ENCODE data around the gene ELOB. TPM values are rescaled to one million over a fixed set of nuclear protein-coding genes. Genes with fewer than 3 reads are reported as not detected.

The ELOB gene
- total and polyA plus RNA-seq, 2 of the 8 experiments (the other 6 are each of a cell fraction or from before 2014, with no cell fraction given) = 237 to 1,357 TPM

DNA sequence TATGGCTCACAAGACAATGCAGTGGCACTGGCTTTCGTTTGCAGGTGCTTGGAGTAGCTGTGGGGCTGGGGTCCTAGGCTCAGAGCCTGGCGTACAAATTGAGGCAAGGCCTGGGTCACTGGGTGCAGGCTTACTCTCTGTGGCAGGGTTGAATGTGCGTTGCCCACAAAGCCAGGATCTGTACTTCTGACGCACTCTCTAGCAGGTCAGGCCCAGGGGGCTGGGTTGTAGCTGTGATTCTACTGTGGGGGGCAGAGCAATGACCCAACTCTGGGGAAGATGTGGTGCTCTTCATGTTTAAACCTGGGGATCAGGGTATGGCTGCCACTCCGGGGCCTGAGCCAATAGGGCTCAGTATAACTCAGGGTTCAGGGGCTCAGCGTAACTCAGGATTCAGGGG lies 33.6 kb upstream of the ELOB start:
- Histone ChIP-seq H3K23me2 (ENCODE audit: low read depth, low read length) (no peaks in the 10 kb centered on the region), H2BK20ac (ENCODE audit: low read length) (no peak overlapping the region), H4K5ac (ENCODE audit: insufficient read length, low read depth, low read length) (no peak overlapping the region), H2BK12ac (ENCODE audit: low read depth, low read length) (no peak overlapping the region), H3K79me2 (ENCODE audit: control insufficient read depth in 1 of 2, insufficient read depth in 2 of 2, low read length in 2 of 2) (no peaks in the 10 kb centered on the region), H3K56ac (replicated peaks; ENCODE audit: insufficient read length, low read depth, low read length) (no peak overlapping the region), H2BK120ac (replicated peaks; ENCODE audit: low read depth, low read length) (no peak overlapping the region), H2BK15ac (ENCODE audit: low read length) (no peak overlapping the region), H3K27ac (ENCODE audit: low read depth, low read length) (no peak overlapping the region), H3K4me3 (ENCODE audit: extremely low read depth in 1 of 4, insufficient read depth in 2 of 4, low read depth in 3 of 4, low read length in 4 of 4) (no peak overlapping the region), H3K18ac (ENCODE audit: extremely low read depth, low read length) (no peak overlapping the region), H3K9ac (replicated peaks in 1 of 4; ENCODE audit: extremely low read depth in 1 of 4, low read depth in 3 of 4, low read length in 3 of 4) (no peak overlapping the region), H3K14ac (ENCODE audit: insufficient read length) (no peak overlapping the region), H3K23ac (ENCODE audit: insufficient read length) (no peak overlapping the region), H2AK5ac (ENCODE audit: low read depth, low read length) (no peak overlapping the region), H3K9me3 (ENCODE audit: insufficient read depth in 2 of 2, low read depth in 1 of 2, low read length in 1 of 2) (peaks cover 0 to 5% of the 10 kb centered on the region in 2 experiments; a peak in 1 of 4 replicates), H3K4me1 (replicated peaks in 1 of 4; ENCODE audit: control insufficient read depth in 3 of 4, insufficient read depth in 4 of 4, low read length in 3 of 4) (peaks cover 0 to 7% (median 1%) of the 10 kb centered on the region in 4 experiments; a peak in 2 of 7 replicates), H2AFZ (ENCODE audit: low read length) (no peak overlapping the region), H3K79me1 (ENCODE audit: low read depth, low read length) (no peaks in the 10 kb centered on the region), H3K36me3 (ENCODE audit: control insufficient read depth in 2 of 4, insufficient read depth in 4 of 4, low read length in 3 of 4) (no peaks in the 10 kb centered on the region), H3K4ac (replicated peaks; ENCODE audit: insufficient read length, low read depth, low read length) (no peak overlapping the region), H4K91ac (replicated peaks; ENCODE audit: insufficient read length, low read length) (no peak overlapping the region), H3K4me2 (ENCODE audit: insufficient read depth in 1 of 2, low read depth in 2 of 2, low read length in 2 of 2) (no peak overlapping the region), H3K27me3 (replicated peaks in 1 of 4; ENCODE audit: control insufficient read depth in 3 of 4, extremely low read depth in 1 of 4, insufficient read depth in 3 of 4, low read length in 3 of 4) (0 out of 7 replicates have a peak, but pooled peaks cover 0 to 2% (median 0%) of the 10 kb centered on the region in 4 experiments), H4K20me1 (replicated peaks in 1 of 2; ENCODE audit: control insufficient read depth in 1 of 2, insufficient read depth in 2 of 2, low read length in 2 of 2) (peaks cover 0 to 2% of the 10 kb centered on the region in 2 experiments), H4K8ac (ENCODE audit: extremely low read depth, insufficient read depth, low read length) (no peak overlapping the region), H2BK5ac (ENCODE audit: low read depth, low read length) (no peak overlapping the region)
- POLR2A ChIA-PET (ENCODE audit: partially characterized antibody) = interaction anchor here (1.0 to 2.0 kb wide), 3 partner anchors 33 to 60 kb away, joined by 3 to 9 read pairs (median 3); partner anchors contain the start of gene ELOB
- 86% methylated on average over 6 of the region's 6 CpGs; no CpG with 5 or more reads in 1 of the 2 experiments for WGBS, 2 experiments (ENCODE audit: extremely low coverage in 1 of 2, insufficient coverage in 1 of 2, insufficient read length in 1 of 2, insufficient replicate concordance in 2 of 2, low coverage in 1 of 2, low lambda C conversion rate in 2 of 2, missing lambda C conversion rate in 1 of 2)
- TF ChIP-seq GABPA (IDR thresholded peaks at IDR 0.05; ENCODE audit: borderline replicate concordance, insufficient read depth, low read length) (no peak), RXRA (IDR thresholded peaks at IDR 0.05; ENCODE audit: insufficient read depth, low read depth, low read length) (no peak), SIN3A (conservative IDR thresholded peaks at IDR 0.05 in 1 of 2, IDR thresholded peaks at IDR 0.05 in 1 of 2; ENCODE audit: low read depth in 1 of 2, low read length in 2 of 2) (no peak), BCL11A (IDR thresholded peaks at IDR 0.05; ENCODE audit: low read depth in 2 of 2, low read length in 2 of 2) (no peak)
- no peak for DNase-seq (ENCODE audit: low read depth in 1 of 2, low spot score in 2 of 2)
- CTCF ChIA-PET (ENCODE audit: partially characterized antibody) = interaction anchor here (1.0 to 3.1 kb wide), 7 partner anchors 12 to 58 kb away, joined by 3 to 22 read pairs (median 4); partner anchors contain the start of gene PRSS41
- no peak for FAIRE-seq
